GM21576 (cell line): ENCODE data around the gene EVX1.

Source experiments
- ATAC-seq: cut with Tn5 transposase; IDR thresholded peaks from one replicate; pipeline ENCODE4 v1.9.1; 2021; ENCODE audit warnings: mild to moderate bottlenecking, moderate library complexity; ENCODE audit not compliant: unreplicated experiment

EVX1 gene

DNA sequence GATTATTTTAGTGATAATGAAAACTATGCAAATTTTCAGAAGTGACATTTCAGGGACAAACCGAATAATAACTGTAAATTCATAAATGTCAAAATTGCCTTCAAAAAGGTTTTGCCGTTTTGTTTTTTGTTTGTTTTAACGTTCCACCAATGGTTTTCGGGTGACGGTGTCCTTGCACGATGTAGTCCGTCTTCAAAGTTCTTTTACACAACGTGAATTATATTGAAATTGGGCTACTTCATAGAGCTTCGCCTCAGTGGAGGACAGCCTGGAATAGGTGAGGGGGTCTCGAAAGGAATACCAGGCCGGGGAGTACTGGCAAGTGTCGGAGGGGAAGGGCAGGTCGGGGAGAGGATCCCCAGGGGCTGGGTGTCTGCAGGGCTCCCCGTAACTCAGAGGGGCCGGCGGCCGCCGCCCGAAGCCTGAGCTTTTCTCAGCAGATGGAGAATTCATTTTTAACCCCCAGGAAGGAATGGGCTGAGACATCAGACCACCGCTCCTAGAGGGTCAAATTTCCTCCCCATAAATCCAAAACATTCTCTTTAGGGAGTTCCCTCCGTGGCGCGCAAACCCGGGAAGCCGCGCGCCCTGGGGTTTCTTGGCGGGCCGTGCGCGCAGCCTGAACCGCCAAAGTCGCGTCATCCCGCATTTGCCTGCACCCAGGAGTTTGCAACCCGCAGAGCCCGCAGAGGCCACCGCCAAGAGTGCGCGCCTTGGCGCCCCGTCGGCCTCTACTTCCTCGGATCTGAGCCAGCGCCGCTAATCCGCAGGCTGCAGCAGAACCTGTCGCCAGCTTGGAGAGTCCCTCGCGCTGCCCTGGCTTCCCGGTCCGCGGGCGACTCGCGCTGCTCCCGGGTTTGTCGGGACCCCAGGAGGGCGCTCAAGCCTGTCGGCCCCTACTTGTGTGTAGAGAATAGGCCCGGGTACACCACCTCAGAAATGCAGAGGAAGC, 17.3 kb upstream of the EVX1 start:
- no peak for ATAC-seq

GRCh38 chr7:27229448-27229847, 13.2 kb upstream of the EVX1 start:
- no peak for ATAC-seq

DNA sequence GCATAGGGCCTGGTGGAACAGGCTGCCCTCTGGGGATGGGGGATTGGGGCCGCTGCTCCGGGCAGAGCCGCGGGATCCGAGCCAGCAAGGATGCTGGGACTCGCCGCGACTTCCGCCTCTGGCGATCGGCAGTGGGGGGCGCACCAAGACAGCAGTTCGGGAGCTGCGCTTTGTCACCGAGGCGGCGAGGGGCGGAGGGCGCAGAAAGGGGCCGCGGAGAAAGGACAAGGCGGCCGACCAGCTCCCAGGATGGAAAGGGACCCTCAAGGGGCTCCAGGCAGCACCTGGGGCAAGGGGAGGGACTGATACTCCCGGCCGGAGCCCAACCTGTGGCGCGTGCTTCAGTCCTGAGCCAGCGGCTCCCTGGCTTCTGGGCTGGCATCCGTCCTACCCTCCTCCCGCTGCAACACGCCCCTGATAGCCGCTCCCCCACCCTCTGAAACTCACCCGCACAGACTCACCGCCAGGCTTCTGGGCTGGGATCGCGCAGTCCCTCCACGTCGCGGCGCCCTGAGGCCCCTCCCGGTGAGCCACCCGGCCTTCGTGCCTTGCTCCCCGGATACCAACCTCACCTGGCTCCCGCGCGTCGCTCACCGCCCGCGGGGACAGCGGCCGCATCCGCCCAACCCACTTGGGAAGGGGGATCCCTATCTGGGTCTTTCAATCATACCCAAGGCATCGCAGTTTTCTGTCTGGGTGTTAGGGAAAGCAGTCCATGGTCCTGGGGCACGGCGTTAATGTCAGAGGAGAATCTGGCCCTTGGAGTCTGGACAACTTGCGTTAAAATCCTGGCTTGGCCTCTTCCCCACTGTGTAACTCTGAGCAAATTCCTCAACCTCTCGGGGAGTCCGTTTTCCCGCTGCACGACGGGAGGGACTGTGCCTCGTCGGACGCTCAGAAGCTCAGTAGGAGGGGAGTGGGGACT, 7.0 kb upstream of the EVX1 start:
- no peak for ATAC-seq

DNA sequence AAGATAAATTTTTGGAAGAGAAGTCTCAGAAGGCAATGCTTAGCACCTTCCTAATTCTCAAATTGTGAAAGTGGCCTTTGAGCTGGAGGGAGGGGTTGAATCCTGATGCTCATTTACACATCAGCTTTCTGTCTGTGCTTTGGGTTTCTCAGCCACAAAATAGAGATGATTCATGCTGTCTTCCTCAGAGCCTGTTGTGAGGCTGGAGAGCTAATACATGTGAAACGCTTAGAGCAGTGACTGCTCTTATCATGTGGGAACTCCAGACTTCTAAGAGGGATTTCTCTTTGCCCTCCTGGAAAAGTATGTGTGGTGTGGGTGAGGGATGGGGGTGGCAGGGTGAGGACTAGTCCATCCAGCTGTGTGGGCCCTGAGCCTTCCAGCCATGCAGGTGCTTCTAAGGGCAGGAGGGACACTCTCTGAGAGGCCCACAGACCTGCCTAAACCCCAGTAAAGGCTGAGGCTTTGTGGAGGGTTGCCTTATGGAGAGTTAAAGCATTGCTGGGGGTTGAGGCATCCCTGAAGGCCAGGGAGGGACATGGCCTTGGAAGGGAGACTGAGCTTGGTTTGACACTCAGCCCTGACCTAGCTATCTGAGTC, 4.8 kb upstream of the EVX1 start:
- ATAC-seq: no peak

- no peak for ATAC-seq
Measured at GRCh38 chr7:27238979-27239386, 3.6 kb upstream of the EVX1 start.

- ATAC-seq: no peak
Measured at GRCh38 chr7:27239387-27240014, 3.1 kb upstream of the EVX1 start.

GRCh38 chr7:27240015-27240731, 2.4 kb upstream of the EVX1 start:
- no peak for ATAC-seq

DNA sequence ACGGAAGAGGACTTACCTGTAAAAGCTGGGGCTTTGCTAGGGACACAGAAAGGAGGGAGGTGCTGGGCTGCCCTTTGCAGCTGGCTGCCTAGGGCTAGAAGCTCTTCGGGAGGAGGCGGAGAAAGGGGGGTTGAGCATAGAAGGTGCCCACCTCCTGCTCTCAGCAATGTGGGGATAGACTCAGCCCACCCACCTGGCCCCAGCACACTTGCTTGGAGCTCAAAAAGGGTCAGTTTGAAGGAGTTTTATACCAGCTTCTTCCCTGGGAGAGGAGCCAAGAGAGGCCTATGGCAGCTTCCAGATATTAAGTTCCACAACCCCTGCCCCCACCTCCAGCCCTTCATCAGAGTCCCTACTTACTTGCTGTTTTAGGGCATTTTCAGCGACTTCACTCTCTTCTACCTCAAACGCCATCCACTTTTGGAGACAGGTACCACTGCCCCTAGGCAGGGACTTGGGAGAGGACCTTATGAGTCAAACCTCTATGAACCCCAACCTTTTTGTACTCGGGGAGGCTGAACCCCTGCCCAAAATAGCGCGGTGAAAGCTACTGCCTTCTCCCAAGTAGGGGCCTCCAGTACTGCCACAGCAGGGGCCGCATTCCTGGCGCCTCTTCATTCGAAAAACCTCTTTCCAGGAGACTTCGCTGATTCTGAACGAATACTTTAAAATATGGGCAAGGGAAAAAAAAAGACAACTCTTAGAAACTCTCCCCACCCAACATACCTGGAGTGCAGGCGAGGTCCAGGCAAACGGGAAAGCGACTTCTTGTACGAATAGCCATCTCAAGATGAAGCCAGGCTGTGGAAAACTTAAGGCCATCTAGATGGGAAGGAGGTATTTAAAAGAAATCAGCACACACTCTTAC, 1.2 kb upstream of the EVX1 start:
- no peak for ATAC-seq

GRCh38 chr7:27242154-27242553, 448 bp upstream of the EVX1 start:
- ATAC-seq: no peak

GRCh38 chr7:27243340-27244163, 950 bp downstream of the EVX1 start:
- no peak for ATAC-seq

- ATAC-seq: no peak
Measured at GRCh38 chr7:27244488-27245123, 2.0 kb downstream of the EVX1 start.

DNA sequence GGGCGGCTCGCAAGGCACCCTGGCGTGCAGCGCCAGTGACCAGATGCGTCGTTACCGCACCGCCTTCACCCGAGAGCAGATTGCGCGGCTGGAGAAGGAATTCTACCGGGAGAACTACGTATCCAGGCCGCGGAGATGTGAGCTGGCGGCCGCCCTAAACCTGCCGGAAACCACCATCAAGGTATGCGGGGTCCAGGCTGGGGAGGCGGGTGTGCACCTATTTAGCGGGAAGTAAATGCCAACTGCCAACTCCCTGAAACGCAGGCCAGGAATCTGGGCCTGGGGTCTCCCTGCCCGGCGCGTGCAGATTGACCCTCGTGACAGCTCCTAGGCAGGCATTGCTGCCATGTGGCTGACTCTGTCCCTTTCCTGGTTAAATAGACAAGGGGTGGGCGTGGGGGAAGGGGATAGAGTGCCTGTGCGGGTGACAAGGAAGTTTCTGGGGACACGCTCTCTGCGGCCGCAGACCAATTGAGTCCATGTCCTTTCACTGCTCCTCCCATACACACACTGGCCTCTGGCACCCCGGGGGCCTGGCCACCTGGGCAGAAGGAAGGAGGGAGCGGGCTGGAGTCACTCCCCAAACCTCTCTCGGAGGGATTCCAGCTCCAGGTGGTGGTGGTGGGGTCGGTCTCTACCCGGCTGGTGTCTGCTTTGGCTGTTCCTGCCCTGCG, 2.7 kb downstream of the EVX1 start:
- ATAC-seq: no peak

DNA sequence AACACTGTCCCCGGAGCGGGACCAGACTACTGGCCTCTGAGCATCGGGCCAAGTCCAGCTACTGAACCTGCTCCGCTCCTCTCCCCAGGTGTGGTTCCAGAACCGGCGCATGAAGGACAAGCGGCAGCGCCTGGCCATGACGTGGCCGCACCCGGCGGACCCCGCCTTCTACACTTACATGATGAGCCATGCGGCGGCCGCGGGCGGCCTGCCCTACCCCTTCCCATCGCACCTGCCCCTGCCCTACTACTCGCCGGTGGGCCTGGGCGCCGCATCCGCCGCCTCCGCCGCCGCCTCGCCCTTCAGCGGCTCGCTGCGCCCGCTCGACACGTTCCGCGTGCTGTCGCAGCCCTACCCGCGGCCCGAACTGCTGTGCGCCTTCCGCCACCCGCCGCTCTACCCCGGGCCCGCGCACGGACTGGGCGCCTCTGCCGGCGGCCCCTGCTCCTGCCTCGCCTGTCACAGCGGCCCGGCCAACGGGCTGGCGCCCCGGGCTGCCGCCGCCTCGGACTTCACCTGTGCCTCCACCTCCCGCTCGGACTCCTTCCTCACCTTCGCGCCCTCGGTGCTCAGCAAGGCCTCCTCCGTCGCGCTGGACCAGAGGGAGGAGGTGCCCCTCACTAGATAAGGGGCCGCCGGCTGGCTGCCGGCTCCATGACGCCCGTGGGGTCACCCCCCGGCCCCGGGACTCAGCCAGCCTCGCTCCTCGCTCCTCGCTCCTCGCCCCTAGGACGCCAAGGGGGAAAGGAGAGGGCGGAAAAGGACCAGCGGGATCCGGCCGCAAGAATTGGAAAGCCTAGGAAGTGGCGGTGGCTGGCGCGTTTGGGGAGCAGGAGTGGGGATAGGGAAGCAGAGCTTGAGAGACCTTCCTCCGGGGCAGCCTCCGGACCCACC, 3.4 kb downstream of the EVX1 start:
- no peak for ATAC-seq

- no peak for ATAC-seq
Measured at GRCh38 chr7:27247000-27247399, 4.4 kb downstream of the EVX1 start.

- no peak for ATAC-seq
Measured at GRCh38 chr7:27247452-27248426, 5.1 kb downstream of the EVX1 start.
